Adipocyte (in vitro differentiated cells): ENCODE measurements around the gene PLPPR2.

Experiments
- DNase-seq: peaks from one replicate; pipeline ENCODE4 v3.0.0-alpha.2; 2015; ENCODE audit warnings: low read depth
- H3K27me3 ChIP-seq: replicated peaks from 2 replicates; pipeline ENCODE4 v1.7.0; 2013; ENCODE audit warnings: mild to moderate bottlenecking, low read length, moderate library complexity; ENCODE audit not compliant: control insufficient read depth, insufficient read depth
- H3K36me3 ChIP-seq: 2 replicates; pipeline ENCODE4 v1.7.0; 2013; ENCODE audit warnings: low read length, mild to moderate bottlenecking, moderate library complexity; ENCODE audit not compliant: control insufficient read depth, insufficient read depth, severe bottlenecking
- H3K4me1 ChIP-seq: 2 replicates; pipeline ENCODE4 v1.7.0; 2013; ENCODE audit warnings: mild to moderate bottlenecking, low read length, moderate library complexity; ENCODE audit not compliant: control insufficient read depth, insufficient read depth
- H3K4me3 ChIP-seq: 2 replicates; pipeline ENCODE4 v1.7.0; 2013; ENCODE audit warnings: mild to moderate bottlenecking, low read length, moderate library complexity
- H3K9ac ChIP-seq: 2 replicates; pipeline ENCODE4 v1.7.0; 2013; ENCODE audit warnings: mild to moderate bottlenecking, low read length, moderate library complexity
- H3K9me3 ChIP-seq: 2 replicates; pipeline ENCODE4 v1.7.0; 2013; ENCODE audit warnings: mild to moderate bottlenecking, low read length, moderate library complexity; ENCODE audit not compliant: control insufficient read depth

The PLPPR2 gene

DNA sequence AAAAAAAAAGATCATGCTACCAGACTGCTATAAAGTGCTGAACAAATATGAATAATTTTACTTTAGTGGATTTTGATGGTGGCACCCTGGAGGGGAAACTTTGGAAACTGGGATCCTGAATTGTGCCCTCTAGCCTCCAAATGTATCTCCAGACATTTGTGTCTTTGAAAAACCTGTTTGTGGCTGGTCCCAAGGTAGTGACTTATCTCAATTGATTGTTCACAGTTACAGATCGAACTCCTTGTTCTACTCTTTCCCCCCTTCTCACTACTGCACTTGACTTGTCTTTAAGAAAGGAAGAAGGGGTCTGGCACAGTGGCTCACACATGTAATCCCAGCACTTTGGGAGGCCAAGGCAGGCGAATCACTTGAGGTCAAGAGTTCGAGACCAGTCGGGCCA is 53.4 kb downstream of the PLPPR2 start:
- no peaks in the 10 kb centered on the region for H3K36me3 ChIP-seq
- no peak for DNase-seq
- H3K4me1 ChIP-seq, result no peaks in the 10 kb centered on the region
- no peak overlapping the region for H3K4me3 ChIP-seq
- H3K9ac ChIP-seq, result no peak overlapping the region
- H3K27me3 ChIP-seq, result peaks cover 8% of the 10 kb centered on the region
- H3K9me3 ChIP-seq, result no peaks in the 10 kb centered on the region

DNA sequence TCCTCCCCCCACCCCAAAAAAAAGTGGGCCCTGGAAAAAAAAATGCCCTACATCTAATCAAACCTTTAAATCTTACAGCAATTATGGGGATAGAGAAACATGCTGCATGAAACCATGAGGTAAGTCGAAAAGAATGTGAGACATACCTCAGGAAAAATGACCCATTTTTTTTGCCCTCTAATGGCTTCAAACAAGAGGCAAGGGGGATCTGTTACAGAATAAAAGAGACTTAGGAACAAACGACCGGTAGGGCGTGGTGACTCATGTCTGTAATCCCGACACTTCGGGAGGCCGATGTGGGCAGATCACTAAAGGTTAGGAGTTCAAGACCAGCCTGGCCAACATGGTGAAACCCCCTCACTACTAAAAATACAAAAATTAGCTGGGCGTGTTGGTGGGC is 55.5 kb downstream of the PLPPR2 start:
- H3K27me3 ChIP-seq, result peaks cover 8% of the 10 kb centered on the region
- H3K36me3 ChIP-seq, result no peaks in the 10 kb centered on the region
- H3K4me1 ChIP-seq, result no peaks in the 10 kb centered on the region
- no peak overlapping the region for H3K9ac ChIP-seq
- H3K9me3 ChIP-seq, result no peaks in the 10 kb centered on the region
- no peak overlapping the region for H3K4me3 ChIP-seq
- DNase-seq, result peak; percentile 28

DNA sequence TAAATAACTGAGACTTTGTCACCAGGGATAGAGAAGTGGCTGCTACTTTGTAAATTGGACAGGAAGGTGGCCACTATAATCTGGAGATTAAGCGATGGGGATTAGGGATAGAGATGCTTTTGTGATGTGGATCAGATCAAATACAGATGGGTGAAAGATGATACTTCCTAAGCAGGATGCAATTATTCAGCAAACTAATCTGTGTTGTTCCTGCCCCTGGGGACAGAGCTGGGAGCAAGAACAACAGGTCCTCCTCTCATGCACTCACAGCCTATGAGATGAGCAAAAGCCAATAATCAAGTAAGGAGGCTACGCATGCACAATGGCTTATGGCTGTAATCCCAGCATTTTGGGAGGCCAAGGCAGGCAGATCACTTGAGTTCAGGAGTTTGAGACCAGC is 59.3 kb downstream of the PLPPR2 start:
- no peak overlapping the region for H3K9ac ChIP-seq
- H3K9me3 ChIP-seq, result no peaks in the 10 kb centered on the region
- DNase-seq, result peak; percentile 16
- no peaks in the 10 kb centered on the region for H3K36me3 ChIP-seq
- peaks cover 16% of the 10 kb centered on the region for H3K27me3 ChIP-seq
- no peak overlapping the region for H3K4me3 ChIP-seq
- H3K4me1 ChIP-seq, result peaks cover 4% of the 10 kb centered on the region
